HG02678 (cell line): ENCODE measurements around the gene TMED9.

ENCODE experiments used
- ATAC-seq: cut with Tn5 transposase; IDR thresholded peaks from one replicate; pipeline ENCODE4 v1.9.1; 2021; ENCODE audit warnings: mild to moderate bottlenecking, moderate library complexity; ENCODE audit not compliant: unreplicated experiment

TMED9 gene

DNA sequence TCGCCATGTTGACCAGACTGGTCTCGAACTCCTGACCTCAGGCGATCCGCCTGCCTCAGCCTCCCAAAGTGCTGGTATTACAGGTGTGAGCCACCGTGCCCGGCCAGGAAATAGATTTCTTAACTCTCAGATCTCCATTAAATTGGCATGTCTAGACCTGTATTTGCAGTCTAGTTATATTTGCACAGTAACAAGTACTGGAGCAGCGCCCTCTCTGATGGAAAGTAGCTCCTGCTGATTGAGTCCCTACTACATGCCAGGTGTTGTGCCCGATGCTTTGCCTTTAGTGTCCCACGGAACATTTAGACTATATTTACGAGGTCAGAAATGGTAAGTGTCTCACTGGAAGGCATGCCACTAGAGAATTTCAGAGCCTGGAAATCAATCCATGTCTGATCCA, 15.8 kb upstream of the TMED9 start:
- no peak for ATAC-seq

DNA sequence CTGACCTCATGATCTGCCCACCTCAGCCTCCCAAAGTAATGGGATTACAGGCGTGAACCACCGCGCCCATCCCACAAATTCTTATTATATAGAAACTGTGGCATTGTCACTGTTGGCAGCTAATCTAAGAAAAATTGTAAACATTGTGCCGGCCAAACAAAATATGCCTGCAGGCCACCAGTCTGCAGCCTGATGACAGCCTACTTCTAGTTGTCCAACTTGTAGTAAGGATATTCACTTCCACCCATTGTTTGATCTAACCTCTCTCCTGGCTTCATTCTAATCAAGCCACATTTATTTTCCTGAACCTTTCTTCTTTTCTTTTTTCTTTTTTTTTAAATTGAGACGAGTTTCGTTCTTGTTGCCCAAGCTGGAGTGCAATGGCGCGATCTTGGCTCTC, 13.7 kb upstream of the TMED9 start:
- ATAC-seq, result no peak

DNA sequence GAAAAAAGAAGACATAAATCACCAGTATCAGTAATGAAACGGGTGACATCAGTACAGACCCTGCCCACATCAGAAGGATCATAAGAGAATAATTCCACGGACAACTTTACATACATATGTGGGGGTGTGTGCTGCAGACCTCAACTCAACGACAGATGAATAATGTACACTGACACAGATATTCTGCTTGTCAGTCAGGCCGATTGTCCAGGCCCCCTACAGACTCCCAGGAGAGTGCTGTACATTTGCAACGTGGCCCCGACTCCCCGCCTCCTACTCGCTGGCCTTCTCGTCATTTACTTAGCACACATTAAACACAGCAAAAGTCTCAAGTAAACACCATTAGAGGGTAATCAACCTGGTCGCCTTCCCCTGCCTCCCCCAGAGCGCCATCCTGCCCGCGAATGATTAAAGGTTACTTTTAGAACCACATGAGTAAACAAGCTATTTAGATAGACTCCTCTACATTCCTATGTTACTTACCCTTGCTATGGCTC, 3.5 kb upstream of the TMED9 start:
- ATAC-seq, result no peak

DNA sequence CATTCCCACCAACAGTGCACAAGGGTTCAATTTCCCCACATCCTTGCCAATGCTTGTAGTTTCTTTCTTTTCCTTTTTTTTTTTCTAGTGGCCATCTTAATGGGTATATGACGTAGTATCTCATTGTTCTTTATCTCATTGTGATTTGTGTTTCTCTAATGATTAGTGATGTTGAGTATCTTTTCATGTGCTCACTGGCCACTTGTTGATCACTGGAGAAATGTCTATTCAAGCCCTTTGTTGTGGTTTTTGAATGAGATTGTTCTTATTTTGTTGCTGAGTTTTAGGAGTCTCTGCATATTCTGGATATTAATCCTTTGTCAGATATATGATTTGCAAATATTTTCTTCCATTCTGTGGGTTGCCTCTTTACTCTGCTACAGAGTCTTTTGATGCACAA, 1.6 kb upstream of the TMED9 start:
- ATAC-seq, result no peak

DNA sequence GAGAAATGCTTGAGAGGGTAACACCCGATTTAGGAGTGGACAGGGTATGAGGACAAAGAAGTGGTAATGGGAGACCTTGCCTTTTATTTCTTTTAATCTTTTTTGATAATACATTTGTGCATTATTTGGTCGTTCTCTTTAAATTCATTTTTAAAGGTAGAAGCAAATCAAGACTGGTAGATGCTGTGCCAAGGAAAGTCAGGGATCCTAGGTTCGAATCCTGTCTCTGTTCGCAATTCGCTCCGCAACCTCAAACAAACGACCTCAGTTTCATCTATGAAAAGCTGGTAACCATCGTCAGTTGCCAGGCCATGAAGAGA, 353 bp upstream of the TMED9 start:
- no peak for ATAC-seq

DNA sequence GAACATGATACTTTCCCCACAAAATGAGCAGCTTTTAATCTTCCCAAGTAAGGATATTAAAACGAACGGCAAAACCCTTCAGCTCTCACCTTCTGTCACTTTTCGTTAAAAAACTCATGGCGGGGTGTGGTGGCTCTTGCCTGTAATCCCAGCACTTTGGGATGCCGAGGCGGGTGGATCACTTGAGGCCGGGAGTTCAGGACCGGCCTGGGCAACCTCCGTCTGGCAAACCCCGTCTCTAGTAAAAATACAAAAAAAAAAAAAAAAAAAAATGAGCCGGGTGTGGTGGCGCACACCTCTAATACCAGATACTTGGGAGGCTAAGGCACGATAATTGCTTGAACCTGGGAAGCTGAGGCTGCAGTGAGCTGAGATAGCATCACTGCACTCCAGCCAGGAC, 902 bp downstream of the TMED9 start:
- ATAC-seq, result no peak

DNA sequence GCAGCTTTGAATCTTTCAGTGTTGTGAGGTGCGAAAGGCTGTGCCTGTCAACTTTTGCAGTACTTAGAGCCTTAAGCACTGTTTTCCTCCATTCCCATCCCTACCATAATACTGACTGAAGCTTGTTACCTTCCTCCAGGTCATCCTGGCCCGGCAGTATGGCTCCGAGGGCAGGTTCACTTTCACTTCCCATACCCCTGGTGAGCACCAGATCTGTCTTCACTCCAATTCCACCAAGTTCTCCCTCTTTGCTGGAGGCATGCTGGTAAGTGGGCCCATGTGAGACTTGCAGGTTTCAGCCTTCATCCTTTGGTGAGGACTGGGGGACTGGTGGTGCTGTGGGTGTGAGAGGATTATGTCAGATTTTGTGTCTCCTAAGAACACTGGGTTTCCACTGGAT, 1.5 kb downstream of the TMED9 start:
- no peak for ATAC-seq

DNA sequence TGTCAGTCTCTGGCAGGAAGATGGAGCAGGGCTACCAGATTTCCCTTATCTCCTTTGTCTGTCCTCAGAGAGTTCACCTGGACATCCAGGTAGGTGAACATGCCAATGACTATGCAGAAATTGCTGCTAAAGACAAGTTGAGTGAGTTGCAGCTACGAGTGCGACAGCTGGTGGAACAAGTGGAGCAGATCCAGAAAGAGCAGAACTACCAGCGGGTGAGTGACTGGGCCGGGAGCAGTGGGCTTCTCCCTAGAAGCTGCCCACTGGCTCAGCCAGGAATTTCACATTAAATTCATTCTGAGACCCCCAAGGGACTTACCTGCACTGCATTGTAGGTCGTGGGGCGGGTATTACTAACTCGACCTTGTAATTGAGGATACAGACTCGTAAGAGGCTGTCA, 2.1 kb downstream of the TMED9 start:
- no peak for ATAC-seq

DNA sequence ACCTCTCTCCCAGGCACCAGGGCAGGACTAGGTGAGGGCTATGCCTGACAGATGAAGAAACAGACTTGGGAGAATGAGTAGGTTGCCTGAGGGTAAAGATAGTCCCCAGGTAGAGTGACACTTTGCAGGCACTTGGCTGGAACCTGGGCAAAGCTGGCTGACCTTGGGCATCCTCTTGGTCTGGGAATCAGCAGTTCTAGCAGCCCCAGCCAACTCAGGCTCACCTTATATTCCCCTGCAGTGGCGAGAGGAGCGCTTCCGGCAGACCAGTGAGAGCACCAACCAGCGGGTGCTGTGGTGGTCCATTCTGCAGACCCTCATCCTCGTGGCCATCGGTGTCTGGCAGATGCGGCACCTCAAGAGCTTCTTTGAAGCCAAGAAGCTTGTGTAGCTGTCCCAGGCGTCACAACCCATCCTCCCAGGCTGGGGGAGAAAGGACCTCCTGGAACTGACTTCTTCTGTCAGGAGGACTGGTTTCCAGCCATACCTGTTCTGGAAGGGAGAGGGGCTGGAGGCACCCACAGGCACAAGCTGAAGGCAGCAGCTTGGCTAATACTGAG, 3.1 kb downstream of the TMED9 start:
- no peak for ATAC-seq

DNA sequence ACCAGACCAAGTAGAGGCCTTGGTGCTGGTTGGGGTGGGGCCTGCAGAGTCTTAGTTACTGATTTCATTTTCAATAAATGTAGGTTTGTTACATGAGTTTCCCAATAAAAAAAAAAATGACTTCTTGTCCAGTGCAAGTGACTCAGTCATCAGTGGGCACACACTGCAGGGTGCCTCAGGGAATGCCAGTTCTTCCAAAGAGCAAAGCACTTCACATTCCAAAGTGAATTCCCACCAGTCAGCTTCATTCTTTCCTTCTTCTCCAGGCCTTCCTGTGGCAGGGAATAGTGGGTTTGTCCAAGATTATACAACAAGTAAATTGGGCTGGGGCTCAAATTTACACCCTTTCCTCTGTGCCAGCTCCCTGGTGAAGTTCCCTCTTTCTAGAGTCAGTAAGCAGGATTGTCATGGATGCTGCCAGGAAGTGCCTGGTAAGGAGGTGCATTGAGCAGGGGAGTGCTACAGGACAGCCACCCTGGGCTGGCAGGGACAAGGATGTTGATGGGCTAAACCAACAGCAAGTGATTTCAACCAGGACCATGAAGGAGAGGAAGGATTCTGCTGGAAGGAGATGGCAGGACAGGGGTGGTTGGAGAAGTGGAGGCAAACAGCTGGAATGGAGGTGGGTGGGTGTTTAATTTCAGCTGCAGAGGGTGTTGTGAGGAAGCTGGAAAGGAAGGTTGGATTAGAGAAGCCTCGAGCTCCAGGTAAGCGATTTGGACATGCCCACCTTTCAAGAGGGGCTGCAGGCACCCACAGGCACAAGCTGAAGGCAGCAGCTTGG, 4.2 kb downstream of the TMED9 start:
- ATAC-seq, result no peak

DNA sequence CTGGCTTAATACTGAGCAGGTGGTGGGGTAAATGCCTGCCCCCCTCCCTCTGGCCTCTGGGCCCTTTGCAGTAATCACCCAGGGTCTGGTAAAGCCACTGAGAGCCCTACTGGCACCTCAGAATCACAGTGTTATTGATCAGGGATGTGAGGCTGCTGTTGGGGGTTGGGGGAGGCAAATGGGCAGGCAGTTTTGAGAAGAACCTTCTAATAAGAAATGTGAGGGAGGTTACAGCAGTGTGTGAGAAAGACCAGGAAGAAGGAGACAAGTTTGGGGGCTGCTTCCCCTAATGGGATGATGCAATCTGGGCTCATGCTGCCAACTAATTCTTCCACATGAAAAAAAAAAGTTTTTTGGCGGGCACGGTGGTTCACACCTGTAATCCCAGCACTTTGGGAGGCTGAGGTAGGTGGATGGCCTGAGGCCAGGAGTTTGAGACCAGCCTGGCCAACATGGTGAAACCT, 4.8 kb downstream of the TMED9 start:
- ATAC-seq, result no peak

DNA sequence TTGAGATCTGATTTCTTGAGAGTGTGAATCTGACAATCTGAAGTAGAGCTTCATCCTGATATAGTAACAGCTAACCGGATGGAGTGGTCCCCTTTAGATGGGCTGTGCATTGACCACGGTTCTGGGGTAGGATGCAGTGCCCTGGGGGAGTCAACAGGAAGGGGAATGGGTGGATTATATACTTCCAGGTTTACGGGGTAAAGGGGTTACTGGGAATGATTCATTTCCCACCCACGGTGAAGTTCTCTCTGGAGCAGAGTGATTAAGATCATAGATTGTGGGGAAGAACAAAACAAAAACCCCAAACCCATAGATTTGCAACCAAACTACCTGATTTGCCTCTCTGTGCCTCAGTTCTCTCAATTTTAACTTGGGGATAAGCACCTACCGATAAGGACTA, 6.5 kb downstream of the TMED9 start:
- ATAC-seq, result no peak

DNA sequence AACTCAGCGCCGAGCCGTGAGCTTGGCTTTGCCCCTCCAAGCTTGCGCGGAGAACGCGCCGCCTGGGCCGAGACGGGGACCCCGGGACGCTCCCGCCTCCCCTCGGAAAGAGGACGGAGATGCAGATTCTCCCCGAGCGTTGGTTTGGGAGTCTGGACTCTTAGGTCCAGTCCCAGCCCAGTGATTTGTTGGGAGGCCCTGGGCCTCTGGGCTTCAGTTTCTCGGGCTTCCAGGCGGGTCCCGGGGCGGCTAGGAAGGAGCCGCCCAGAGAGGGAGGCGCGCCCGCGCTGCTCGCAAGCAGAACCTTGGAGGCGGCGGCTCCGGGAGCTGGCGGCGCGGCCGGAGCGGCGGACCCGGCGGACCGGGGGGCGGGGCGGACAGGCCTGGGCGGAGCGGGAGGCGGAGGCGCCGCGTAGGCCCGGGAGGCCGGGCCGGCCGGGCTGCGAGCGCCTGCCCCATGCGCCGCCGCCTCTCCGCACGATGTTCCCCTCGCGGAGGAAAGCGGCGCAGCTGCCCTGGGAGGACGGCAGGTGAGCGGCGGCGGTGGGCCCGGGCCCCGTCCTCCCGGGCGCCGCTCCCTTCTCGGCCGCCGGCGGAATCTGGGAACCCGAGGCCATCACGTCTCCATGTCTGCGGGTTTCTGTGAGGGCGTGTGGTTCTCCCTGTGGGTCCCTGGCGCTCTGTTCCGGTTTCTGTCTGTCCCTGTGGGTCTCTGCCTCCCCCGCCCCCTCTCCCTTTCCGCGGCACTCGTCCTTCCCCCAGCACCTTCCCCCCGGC, 7.9 kb downstream of the TMED9 start, which contains the start of gene B4GALT7:
Gene B4GALT7, plus strand, starts transcription at position 402 of the 777 bp plus-strand sequence. Its CDS starts 79 bp downstream, at position 481.
- peak; percentile 90 for ATAC-seq

DNA sequence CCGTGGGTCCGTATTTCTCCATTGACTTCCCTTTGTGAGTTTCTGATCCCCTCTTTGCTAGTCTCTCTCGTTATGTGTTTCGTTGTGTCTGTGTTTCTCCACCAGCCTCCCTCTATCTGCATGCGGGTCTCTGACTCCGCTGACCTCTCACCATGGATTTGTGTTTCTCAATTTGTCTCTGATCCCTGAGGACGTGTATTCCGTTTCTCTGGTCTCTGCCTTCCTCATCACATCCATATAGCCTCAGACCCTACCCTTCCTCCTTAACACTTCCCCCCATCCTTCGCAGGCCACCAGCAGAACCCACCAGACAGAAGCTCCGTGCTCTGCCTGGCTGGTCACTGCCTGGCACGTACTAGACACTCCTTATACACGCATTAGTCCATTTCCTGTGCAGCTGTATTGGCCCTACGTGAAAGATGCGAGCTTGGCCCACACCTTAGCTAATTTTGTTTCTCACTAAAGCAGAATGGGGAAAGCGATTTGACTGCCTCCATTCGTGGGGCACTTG, 8.6 kb downstream of the TMED9 start:
- no peak for ATAC-seq

DNA sequence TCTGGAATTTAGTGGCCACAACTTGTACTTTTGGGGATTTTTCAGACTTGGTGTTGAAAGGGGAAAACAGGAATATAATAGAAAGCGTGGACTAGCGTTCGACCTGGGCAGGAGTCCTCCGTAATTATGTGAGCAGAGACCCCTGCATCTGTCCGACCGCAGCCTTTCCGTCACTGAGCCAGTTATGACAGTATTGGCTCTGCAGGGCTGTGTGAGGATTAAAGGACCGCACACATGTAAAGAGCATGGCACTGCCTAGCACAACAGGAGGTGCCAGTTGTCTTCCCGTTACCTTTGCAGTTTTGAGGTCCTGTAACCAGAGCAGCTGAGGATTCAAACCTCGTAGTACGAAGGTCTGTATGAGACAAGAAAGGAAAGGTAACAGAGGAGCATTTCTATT, 9.1 kb downstream of the TMED9 start:
- no peak for ATAC-seq

DNA sequence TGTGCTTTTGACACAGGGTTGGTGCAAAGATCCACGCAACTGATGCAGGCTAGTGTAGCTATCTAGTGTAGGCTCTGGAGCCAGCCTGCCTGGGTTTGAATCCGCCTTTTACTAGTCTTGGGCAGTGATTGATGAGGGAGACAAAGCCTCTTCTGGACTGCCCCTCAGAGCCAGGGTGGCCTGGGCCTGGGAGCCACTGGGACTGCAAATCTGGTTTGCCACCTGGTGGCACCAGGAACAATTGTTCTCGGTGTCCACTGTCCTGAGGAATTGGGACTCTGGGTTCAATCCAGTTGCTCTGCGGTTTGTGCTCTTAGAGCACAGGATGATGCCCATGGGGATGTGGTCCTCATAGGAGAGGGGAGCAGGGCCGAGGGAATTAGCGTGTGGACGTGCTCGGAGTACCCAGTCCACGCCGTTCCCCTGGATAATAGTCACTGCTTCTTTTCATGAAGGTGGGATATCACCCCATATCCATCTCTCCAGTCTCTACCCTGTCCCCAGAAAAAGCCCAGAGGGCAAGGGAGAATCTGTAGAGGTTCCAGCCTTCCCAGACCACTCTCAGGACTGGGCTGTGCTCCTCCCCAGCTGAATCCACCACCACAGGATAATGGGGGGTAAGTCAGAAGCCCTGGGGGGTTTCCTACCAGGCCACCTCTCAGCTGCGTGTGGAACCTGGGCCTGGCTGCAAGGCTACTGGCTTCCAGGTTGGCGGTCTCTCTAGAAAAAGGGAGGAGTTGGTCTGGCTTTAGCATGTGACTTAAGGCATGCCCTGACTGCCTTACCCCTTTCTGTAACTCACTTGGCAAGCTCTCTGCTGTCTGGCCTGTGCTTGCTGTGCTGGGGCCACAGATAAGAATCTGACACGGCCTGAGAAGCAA, 9.8 kb downstream of the TMED9 start:
- no peak for ATAC-seq

DNA sequence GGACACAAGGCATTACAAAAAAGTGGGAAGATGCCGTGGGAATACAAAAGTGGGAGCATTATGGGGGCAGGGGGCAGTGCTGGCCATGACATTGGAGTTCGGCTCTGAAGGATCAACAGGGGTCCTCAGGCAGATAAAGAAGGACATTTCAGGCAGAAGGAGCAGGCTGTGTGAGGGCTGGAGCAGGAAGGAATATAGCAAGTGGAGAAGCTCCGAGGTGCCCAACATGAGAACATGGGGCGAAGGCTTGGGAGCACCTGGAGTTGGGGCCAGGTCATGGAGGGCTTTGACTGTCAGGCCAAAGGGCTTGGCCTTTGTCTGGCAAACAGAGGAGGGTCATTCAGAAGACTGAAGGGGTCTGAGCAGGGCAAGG, 10.4 kb downstream of the TMED9 start:
- ATAC-seq, result no peak

DNA sequence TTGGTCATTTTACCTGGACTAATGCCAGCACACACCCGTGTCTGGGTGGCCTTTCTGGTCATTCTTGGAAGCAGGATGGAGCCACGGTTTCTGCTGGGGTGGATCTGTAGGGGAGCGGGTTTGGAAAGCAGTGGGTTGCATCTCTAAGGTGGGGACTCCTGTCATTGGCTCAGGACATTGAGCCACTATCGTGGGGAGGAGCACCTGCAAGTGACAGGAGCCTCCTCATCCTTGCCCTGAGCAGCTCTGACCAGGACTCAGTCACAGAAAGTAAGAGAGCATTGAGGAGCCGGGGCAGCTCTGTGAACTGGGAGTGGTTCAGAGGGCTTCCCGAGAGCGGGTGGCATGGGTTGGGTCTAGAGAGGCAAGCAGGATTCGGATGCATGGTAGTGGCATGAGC, 11.6 kb downstream of the TMED9 start:
- no peak for ATAC-seq

DNA sequence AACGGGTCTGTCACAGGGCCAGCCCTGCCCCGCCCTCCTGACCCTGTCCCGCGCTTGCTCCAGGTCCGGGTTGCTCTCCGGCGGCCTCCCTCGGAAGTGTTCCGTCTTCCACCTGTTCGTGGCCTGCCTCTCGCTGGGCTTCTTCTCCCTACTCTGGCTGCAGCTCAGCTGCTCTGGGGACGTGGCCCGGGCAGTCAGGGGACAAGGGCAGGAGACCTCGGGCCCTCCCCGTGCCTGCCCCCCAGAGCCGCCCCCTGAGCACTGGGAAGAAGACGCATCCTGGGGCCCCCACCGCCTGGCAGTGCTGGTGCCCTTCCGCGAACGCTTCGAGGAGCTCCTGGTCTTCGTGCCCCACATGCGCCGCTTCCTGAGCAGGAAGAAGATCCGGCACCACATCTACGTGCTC, 12.1 kb downstream of the TMED9 start:
- ATAC-seq, result no peak

DNA sequence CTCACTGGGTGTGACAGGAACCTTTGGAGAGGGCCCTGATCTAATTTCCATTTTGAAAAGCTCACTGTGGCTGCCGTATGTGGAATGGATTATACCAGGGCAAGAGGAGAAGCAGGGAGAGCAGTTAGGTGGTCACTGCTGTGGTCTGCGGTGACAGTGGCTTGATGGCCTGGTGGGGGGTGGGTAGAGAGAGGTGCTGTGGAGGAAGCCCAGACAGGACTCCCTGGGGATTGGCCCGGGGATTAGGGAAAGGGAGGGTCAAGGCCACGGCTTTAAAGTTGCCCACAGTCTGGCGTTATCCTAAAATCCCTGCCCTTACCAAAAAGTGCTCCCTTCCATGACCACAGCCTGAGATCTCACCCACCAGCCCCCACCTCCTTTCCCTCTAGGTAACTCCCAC, 12.7 kb downstream of the TMED9 start:
- ATAC-seq, result no peak

DNA sequence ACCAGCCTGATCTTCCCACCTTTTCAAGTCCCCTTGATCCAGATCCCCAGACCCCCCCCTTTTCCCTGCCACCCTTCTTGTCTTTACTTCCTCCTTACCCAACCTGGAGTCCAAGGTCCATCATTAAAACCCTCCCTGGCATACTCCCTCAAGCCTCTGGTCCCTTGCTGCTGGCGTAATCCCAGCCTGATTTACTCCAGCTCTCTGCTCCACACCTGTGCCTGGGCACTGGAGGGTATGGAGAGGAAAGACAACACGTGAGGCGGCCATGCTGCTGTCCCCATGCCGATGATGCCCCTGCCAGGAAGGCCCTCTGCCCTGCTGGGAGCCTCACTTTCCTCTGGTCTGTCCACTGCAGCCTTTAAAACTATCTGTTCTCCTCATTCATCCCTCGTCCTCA, 13.1 kb downstream of the TMED9 start:
- ATAC-seq, result no peak
